Endometrial microvascular endothelial cells (primary cell): Measurements from ENCODE around the gene TACR1. TPM values are rescaled to one million over a fixed set of nuclear protein-coding genes. Genes with fewer than 3 reads are reported as not detected.

Source experiments
- in situ Hi-C: cut with HindIII; loops from 2 replicates; pipeline ENCODE4 v1.10.0; 2017; ENCODE audit warnings: low sequenced_read_pairs, low pct_unique_long_range_greater_than_20kb; ENCODE audit errors: inconsistent ontology term
- total RNA-seq: library from RNA; depleted of rRNA; stranded (reverse); fragments of >200 nt; gene quantifications from one replicate; pipeline ENCODE4 v1.2.3, GENCODE V29; 2015; ENCODE audit errors: inconsistent ontology term

Gene TACR1
- total RNA-seq, 1 donor from 2014 or later = not detected

GRCh38 chr2:75100801-75101151 lies 98.5 kb downstream of the TACR1 start:
- in situ Hi-C loops = no loop called here

GRCh38 chr2:75100011-75100800 lies 99.1 kb downstream of the TACR1 start:
- in situ Hi-C loops = no loop called here

- in situ Hi-C loops = no loop called here
These were observed 99.8 kb downstream of the TACR1 start for GRCh38 chr2:75099521-75099922.

- in situ Hi-C loops = no loop called here
These were observed 100.5 kb downstream of the TACR1 start for GRCh38 chr2:75098856-75099255.

GRCh38 chr2:75097831-75098230 lies 101.5 kb downstream of the TACR1 start:
- in situ Hi-C loops = no loop called here

GRCh38 chr2:75094405-75094804 lies 104.9 kb downstream of the TACR1 start:
- in situ Hi-C loops = no loop called here

- in situ Hi-C loops = no loop called here
These were observed 108.4 kb downstream of the TACR1 start for GRCh38 chr2:75090770-75091515.

GRCh38 chr2:75089471-75089870 lies 109.8 kb downstream of the TACR1 start:
- in situ Hi-C loops = no loop called here

- in situ Hi-C loops = no loop called here
These were observed 110.5 kb downstream of the TACR1 start for GRCh38 chr2:75088791-75089190.

GRCh38 chr2:75087736-75088135 lies 111.6 kb downstream of the TACR1 start:
- in situ Hi-C loops = no loop called here

- in situ Hi-C loops = no loop called here
These were observed 119.7 kb downstream of the TACR1 start for GRCh38 chr2:75079575-75079974.

GRCh38 chr2:75077909-75078308 lies 121.4 kb downstream of the TACR1 start:
- in situ Hi-C loops = no loop called here

- in situ Hi-C loops = no loop called here
These were observed 123.2 kb downstream of the TACR1 start for GRCh38 chr2:75076088-75076487.

- in situ Hi-C loops = no loop called here
These were observed 124.6 kb downstream of the TACR1 start for GRCh38 chr2:75074708-75075107.

GRCh38 chr2:75074228-75074627 lies 125.1 kb downstream of the TACR1 start:
- in situ Hi-C loops = no loop called here

- in situ Hi-C loops = no loop called here
These were observed 127.6 kb downstream of the TACR1 start for GRCh38 chr2:75071766-75072165.

- in situ Hi-C loops = no loop called here
These were observed 130.8 kb downstream of the TACR1 start for GRCh38 chr2:75068546-75068945.

- in situ Hi-C loops = no loop called here
These were observed 131.8 kb downstream of the TACR1 start for GRCh38 chr2:75067506-75067905.

- in situ Hi-C loops = no loop called here
These were observed 133.0 kb downstream of the TACR1 start for GRCh38 chr2:75066121-75066902.
